ENCODE results near the gene SLC6A4.

Gene SLC6A4

DNA sequence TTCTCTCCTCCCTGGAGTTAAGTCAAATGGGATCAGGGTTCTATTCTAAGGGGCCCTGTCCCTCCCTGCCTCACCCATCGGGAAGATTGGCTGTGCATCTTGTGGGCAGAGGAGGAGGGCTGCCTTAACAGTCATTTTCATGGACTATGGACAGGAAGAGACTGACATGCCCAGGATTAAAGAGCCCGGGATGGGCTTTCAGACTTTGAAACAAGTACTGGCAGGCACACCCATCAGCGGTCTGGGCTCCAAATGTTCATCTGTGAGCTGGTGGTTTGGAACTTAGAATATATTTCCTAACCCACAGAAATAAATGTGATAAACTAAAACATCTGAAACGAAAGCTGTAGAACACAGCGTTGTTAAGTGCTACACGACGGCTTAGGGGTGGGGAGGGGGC lies 6.5 kb downstream of the SLC6A4 start:
- TF ChIP-seq, protein P1, sequence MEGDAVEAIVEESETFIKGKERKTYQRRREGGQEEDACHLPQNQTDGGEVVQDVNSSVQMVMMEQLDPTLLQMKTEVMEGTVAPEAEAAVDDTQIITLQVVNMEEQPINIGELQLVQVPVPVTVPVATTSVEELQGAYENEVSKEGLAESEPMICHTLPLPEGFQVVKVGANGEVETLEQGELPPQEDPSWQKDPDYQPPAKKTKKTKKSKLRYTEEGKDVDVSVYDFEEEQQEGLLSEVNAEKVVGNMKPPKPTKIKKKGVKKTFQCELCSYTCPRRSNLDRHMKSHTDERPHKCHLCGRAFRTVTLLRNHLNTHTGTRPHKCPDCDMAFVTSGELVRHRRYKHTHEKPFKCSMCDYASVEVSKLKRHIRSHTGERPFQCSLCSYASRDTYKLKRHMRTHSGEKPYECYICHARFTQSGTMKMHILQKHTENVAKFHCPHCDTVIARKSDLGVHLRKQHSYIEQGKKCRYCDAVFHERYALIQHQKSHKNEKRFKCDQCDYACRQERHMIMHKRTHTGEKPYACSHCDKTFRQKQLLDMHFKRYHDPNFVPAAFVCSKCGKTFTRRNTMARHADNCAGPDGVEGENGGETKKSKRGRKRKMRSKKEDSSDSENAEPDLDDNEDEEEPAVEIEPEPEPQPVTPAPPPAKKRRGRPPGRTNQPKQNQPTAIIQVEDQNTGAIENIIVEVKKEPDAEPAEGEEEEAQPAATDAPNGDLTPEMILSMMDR (IDR thresholded peaks at IDR 0.05; ENCODE audit: insufficient read depth, low read depth, low read length, missing control alignments), result no peak
- DNase-seq (ENCODE audit: low read depth), result peak; percentile 72
- H3K4me3 ChIP-seq (ENCODE audit: low read length), result no peak overlapping the region

DNA sequence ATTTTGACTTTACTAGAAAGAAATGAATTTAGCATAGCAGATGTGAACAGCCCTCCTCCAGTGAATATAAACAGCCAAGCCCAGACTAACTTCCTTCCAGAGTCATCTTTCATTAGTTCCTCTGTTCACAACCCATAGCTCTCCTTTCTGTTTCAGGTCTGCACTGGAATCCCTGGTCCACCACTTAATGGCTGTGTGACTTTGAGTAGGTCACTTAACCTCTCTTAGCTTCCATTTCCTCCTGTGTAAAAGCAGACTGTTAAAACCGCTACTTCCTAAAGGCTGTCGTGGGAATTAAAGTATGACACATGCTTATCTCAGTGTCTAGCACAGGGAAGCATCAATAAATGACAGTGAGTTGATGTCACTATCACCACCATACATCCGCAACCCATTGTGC lies 7.5 kb downstream of the SLC6A4 start:
- TF ChIP-seq, protein P1 (IDR thresholded peaks at IDR 0.05; ENCODE audit: insufficient read depth, low read depth, low read length, missing control alignments), result no peak
- DNase-seq (ENCODE audit: low read depth), result no peak
- no peak overlapping the region for H3K4me3 ChIP-seq (ENCODE audit: low read length)

DNA sequence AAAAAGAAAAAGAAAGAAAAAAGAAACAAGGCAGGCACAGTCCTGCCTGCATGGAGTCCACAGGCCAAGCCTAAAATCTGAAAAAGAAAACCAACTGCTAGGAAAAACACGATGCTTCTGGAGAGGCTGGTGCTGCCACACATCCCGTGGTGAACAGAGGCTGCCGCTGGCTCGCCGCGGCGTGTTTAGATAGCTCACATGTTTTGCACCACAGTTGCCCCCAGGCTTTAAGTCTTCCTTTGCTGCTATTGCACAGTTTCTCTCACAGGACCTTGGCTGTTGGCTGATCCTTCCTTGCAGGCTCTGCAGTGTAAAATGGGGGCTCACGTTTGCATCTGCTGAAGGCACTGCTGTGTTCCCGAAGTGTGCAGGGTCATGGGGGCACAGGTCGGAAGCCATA lies 8.6 kb downstream of the SLC6A4 start:
- no peak overlapping the region for H3K4me3 ChIP-seq (ENCODE audit: low read length)
- TF ChIP-seq, protein P1 (IDR thresholded peaks at IDR 0.05; ENCODE audit: insufficient read depth, low read depth, low read length, missing control alignments), result no peak
- peak; percentile 81 for DNase-seq (ENCODE audit: low read depth)

DNA sequence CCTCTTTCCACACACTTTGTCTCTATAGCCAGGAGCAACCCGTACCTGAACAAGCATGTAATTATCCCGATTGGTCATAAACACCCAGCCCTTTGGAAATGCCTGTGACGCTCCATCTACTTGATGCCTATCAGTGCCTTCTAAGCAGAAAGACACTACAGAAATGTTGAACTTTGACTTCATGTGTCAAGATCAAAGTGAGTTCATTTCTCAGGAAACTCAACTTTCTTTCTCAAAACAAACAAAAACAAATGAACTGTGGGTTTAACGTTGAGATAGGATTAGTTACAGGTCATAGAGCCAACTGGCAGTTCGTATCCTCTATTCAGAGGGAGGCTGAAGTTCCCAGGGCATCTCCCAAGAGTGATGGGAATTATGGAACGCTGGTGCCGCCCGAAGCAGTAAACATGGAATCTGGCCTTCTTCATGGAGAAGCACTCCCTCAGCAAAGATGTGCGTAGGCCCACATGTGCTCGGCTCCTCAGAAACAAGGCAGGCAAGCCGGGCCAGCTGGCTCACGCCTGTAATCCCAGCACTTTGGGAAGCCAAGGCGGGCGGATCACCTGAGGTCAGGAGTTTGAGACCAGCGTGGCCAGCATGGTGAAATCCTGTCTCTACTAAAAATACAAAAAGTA lies 9.5 kb downstream of the SLC6A4 start:
- TF ChIP-seq, protein P1 (IDR thresholded peaks at IDR 0.05; ENCODE audit: insufficient read depth, low read depth, low read length, missing control alignments), result no peak
- peak; percentile 33 for DNase-seq (ENCODE audit: low read depth)
- no peak overlapping the region for H3K4me3 ChIP-seq (ENCODE audit: low read length)

DNA sequence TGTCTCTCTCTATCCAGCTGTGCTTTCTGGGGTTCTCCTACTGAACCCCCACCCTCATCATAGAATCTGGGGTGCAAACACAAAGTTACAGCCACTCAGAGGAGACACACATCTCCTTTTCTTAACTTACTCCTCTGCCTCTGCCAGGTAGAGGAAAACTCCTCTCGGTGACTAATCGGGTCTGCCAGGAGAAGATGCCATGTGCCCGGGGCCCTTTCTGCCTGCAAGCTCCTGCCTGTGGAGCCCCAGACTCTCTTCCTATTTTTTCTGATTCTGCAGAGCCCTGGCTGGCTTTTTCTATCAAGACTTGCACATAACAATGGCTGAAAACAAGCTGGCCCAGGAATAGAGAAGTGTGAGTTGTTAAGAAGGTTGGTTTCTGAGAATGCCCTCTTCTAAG lies 10.4 kb downstream of the SLC6A4 start:
- H3K4me3 ChIP-seq (ENCODE audit: low read length), result no peak overlapping the region
- TF ChIP-seq, protein P1 (IDR thresholded peaks at IDR 0.05; ENCODE audit: insufficient read depth, low read depth, low read length, missing control alignments), result no peak
- peak; percentile 86 for DNase-seq (ENCODE audit: low read depth)

DNA sequence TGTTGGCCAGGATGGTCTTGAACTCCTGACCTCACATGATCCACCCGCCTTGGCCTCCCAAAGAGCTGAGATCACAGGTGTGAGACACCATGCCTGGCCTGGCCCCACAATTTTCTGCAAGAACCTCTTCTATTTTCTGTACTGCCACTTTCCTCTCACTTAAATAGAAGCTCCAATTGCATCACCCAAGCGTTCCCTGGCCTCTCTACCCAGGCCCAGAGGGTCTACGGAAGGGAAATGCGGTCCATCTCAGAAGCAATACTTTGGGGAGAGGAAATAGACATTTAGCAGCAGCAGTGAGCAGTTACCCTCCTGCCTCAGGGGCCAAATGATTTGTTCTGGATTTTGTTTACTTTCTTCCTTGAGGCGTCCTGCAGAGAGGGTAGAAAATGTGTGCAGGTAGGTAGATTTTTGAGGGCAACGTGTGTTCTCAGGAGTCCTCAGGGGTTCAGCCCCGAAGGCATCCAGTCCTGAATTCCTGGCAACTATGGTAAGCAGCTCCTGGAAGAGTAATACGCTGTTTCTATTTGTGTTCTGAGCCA lies 11.0 kb downstream of the SLC6A4 start:
- H3K4me3 ChIP-seq (ENCODE audit: low read length), result no peak overlapping the region
- TF ChIP-seq, protein P1 (IDR thresholded peaks at IDR 0.05; ENCODE audit: insufficient read depth, low read depth, low read length, missing control alignments), result no peak
- no peak for DNase-seq (ENCODE audit: low read depth)

DNA sequence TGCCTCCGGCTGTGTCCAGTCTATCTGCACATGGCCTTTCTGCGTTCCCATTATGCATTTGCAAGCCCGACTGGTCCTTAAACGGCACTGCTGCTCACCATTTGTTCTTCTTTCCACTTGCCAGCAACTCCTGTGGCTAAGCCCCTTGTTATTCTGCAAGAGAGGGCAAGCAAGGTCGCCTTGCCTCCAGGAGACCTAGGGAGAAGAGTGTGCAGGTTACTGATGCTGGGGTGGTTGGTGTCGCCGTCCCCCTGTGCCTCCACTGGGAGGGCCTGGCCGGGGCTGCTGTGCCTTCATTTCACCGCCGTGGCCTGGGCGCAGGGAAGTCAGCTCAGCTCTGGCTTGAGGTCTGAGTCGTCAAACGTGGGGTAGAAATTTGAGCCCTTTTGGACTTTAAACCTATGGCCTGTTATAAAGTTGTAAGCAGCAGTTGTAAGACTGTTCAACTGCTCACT lies 12.7 kb downstream of the SLC6A4 start:
- TF ChIP-seq, protein P1 (IDR thresholded peaks at IDR 0.05; ENCODE audit: insufficient read depth, low read depth, low read length, missing control alignments), result no peak
- DNase-seq (ENCODE audit: low read depth), result no peak
- no peak overlapping the region for H3K4me3 ChIP-seq (ENCODE audit: low read length)
